NCI-H1105 (cell line): ENCODE results near the gene MPP2.
A peak's percentile ranks its signal among the peaks of the same experiment; 100 is the strongest.
"Not testable (repeated sequence)": the region's sequence is repeated elsewhere in the genome, so short reads cannot be mapped to it uniquely, and the experiment has no call there.

Experiments
- DNase-seq: peaks from one replicate; lab custom pipeline; 2025; lab: John Stamatoyannopoulos, UW

The MPP2 gene

GRCh38 chr17:43901861-43902589 is 5.3 kb downstream of the MPP2 start:
- DNase-seq: no peak

GRCh38 chr17:43900858-43901754 is 6.2 kb downstream of the MPP2 start:
- no peak for DNase-seq

GRCh38 chr17:43900183-43900857 is 7.0 kb downstream of the MPP2 start:
- peak; percentile 73 for DNase-seq

GRCh38 chr17:43898446-43898845 is 8.9 kb downstream of the MPP2 start:
- no peak for DNase-seq

GRCh38 chr17:43897831-43898230 is 9.5 kb downstream of the MPP2 start:
- DNase-seq: no peak

- not testable (repeated sequence) for DNase-seq
Measured at GRCh38 chr17:43894494-43894893, 12.8 kb downstream of the MPP2 start.

GRCh38 chr17:43892647-43892952 is 14.7 kb downstream of the MPP2 start:
- DNase-seq: no peak

- no peak for DNase-seq
Measured at GRCh38 chr17:43891851-43892646, 15.3 kb downstream of the MPP2 start.

GRCh38 chr17:43890240-43890639 is 17.1 kb downstream of the MPP2 start:
- no peak for DNase-seq

GRCh38 chr17:43888548-43888947 is 18.8 kb downstream of the MPP2 start:
- DNase-seq: no peak

- no peak for DNase-seq
Measured at GRCh38 chr17:43882761-43883415, 24.4 kb downstream of the MPP2 start.

- DNase-seq: no peak
Measured at GRCh38 chr17:43881758-43882505, 25.4 kb downstream of the MPP2 start.

GRCh38 chr17:43881181-43881580 is 26.2 kb downstream of the MPP2 start:
- DNase-seq: no peak

- no peak for DNase-seq
Measured at GRCh38 chr17:43880420-43880991, 26.8 kb downstream of the MPP2 start.

- DNase-seq: no peak
Measured at GRCh38 chr17:43879723-43880419, 27.5 kb downstream of the MPP2 start.

- peak; percentile 22 for DNase-seq
Measured at GRCh38 chr17:43878260-43879175, 28.8 kb downstream of the MPP2 start.

- DNase-seq: no peak
Measured at GRCh38 chr17:43877451-43878155, 29.7 kb downstream of the MPP2 start.

- DNase-seq: no peak
Measured at GRCh38 chr17:43877031-43877430, 30.3 kb downstream of the MPP2 start.
